ENCODE data around the gene INTS13. TPM values are rescaled to one million over a fixed set of nuclear protein-coding genes. Genes with fewer than 3 reads are reported as not detected.

The INTS13 gene
- total and polyA plus RNA-seq, 2 experiments from 2014 or later: 28.9 to 31.6 TPM

GRCh38 chr12:26884765-26885576 lies 52.8 kb downstream of the INTS13 start:
- 7% methylated on average over 16 of the region's 16 CpGs for WGBS, 2 experiments (ENCODE audit: low coverage in 1 of 2, low lambda C conversion rate in 2 of 2, missing lambda C conversion rate in 2 of 2)
- Histone ChIP-seq H3K9me3 (ENCODE audit: low read depth) (no peaks in the 10 kb centered on the region), H3K4me2 (ENCODE audit: unreplicated experiment) (peak overlapping the region; percentile 65), H3K27me3 (replicated peaks; ENCODE audit: insufficient read depth) (no peaks in the 10 kb centered on the region; the same call in 1 of the 2 replicates), H3K4me3 (no peak overlapping the region), H2AFZ (no peak overlapping the region), H3K27ac (no peak overlapping the region), H3K9ac (no peak overlapping the region), H4K20me1 (ENCODE audit: insufficient read depth) (no peaks in the 10 kb centered on the region), H3K4me1 (ENCODE audit: insufficient read depth) (no peaks in the 10 kb centered on the region), H3K36me3 (ENCODE audit: low read depth) (no peaks in the 10 kb centered on the region), H3K79me2 (ENCODE audit: insufficient read depth) (no peaks in the 10 kb centered on the region), H3F3A (ENCODE audit: insufficient read depth) (peaks cover 6% of the 10 kb centered on the region; the same call in 1 of the 2 replicates), H3K9me2 (ENCODE audit: insufficient read depth) (no peaks in the 10 kb centered on the region)
- peak; percentile 83 for DNase-seq
- TF ChIP-seq EZH2 (IDR thresholded peaks at IDR 0.05; ENCODE audit: insufficient read depth, poor library complexity, severe bottlenecking): no peak
- no peak for TF ChIP-seq EZH2phosphoT487 (IDR thresholded peaks at IDR 0.05; ENCODE audit: insufficient read depth, low read depth)
- in situ Hi-C loops (cut with MboI): no loop called here

DNA sequence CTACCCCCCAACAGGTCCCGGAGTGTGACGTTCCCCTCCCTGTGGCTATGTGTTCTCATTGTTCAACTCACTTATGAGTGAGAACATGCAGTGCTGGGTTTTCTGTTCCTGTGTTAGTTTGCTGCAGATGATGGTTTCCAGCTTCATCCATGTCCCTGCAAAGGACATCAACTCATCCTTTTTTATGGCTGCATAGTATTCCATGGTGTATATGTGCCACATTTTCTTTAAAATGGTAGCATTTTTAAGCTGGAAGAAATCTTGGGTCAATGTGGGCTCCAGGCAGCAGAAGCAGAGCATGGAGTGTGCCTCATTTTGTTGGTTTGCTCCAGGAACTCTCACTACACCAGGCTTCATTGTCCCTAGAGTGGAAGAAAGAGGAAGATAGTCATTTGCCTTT lies 57.2 kb downstream of the INTS13 start:
- WGBS, 2 experiments (ENCODE audit: low coverage in 1 of 2, low lambda C conversion rate in 2 of 2, missing lambda C conversion rate in 2 of 2): 79 to 81% methylated on average over 2 of the region's 2 CpGs
- Histone ChIP-seq H3K9me3 (ENCODE audit: low read depth) (no peaks in the 10 kb centered on the region), H3K27ac (no peak overlapping the region), H2AFZ (no peak overlapping the region), H3F3A (ENCODE audit: insufficient read depth) (no peaks in the 10 kb centered on the region), H3K4me3 (no peak overlapping the region), H3K36me3 (ENCODE audit: low read depth) (no peaks in the 10 kb centered on the region), H3K4me1 (ENCODE audit: insufficient read depth) (no peaks in the 10 kb centered on the region), H3K9me2 (ENCODE audit: insufficient read depth) (no peaks in the 10 kb centered on the region), H3K27me3 (replicated peaks; ENCODE audit: insufficient read depth) (no peaks in the 10 kb centered on the region; the same call in 1 of the 2 replicates), H4K20me1 (ENCODE audit: insufficient read depth) (no peaks in the 10 kb centered on the region), H3K4me2 (ENCODE audit: unreplicated experiment) (no peak overlapping the region), H3K9ac (no peak overlapping the region), H3K79me2 (ENCODE audit: insufficient read depth) (no peaks in the 10 kb centered on the region)
- in situ Hi-C loops (cut with MboI): no loop called here
- TF ChIP-seq EZH2 (IDR thresholded peaks at IDR 0.05; ENCODE audit: insufficient read depth, poor library complexity, severe bottlenecking): no peak
- no peak for TF ChIP-seq EZH2phosphoT487 (IDR thresholded peaks at IDR 0.05; ENCODE audit: insufficient read depth, low read depth)
- DNase-seq: no peak

DNA sequence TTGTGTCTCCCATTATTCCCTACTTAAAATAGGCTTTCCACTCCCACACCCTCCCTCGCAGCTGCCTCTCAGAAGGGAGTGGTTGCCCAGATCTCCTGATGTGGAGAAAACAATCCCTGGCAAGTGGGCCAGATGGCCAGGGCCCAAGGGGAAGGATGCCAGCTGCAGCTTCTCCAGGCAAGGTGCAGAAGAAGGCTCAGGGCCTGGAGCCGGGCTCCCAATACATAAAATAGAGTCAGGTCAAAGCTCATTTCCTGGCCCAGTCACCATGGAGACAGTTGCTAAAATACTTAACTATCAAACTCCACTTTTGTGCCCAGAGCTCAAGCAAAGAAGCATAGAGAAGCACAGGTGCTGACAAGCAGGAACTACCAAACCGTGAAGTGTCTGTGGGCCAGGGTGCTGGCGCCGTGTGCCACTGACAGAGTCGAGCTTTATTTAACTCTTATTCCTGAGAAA lies 59.1 kb downstream of the INTS13 start:
- Histone ChIP-seq H2AFZ (no peak overlapping the region), H3K9me3 (ENCODE audit: low read depth) (no peaks in the 10 kb centered on the region), H3K27ac (no peak overlapping the region), H3F3A (ENCODE audit: insufficient read depth) (no peaks in the 10 kb centered on the region), H3K36me3 (ENCODE audit: low read depth) (no peaks in the 10 kb centered on the region), H3K9ac (no peak overlapping the region), H3K79me2 (ENCODE audit: insufficient read depth) (no peaks in the 10 kb centered on the region), H3K27me3 (replicated peaks; ENCODE audit: insufficient read depth) (no peaks in the 10 kb centered on the region; the same call in 1 of the 2 replicates), H3K4me2 (ENCODE audit: unreplicated experiment) (no peak overlapping the region), H3K4me3 (no peak overlapping the region), H4K20me1 (ENCODE audit: insufficient read depth) (no peaks in the 10 kb centered on the region), H3K4me1 (ENCODE audit: insufficient read depth) (no peaks in the 10 kb centered on the region), H3K9me2 (ENCODE audit: insufficient read depth) (no peaks in the 10 kb centered on the region)
- WGBS, 2 experiments (ENCODE audit: low coverage in 1 of 2, low lambda C conversion rate in 2 of 2, missing lambda C conversion rate in 2 of 2): 23 to 31% methylated on average over 6 of the region's 6 CpGs
- TF ChIP-seq EZH2 (IDR thresholded peaks at IDR 0.05; ENCODE audit: insufficient read depth, poor library complexity, severe bottlenecking): no peak
- no peak for TF ChIP-seq EZH2phosphoT487 (IDR thresholded peaks at IDR 0.05; ENCODE audit: insufficient read depth, low read depth)
- DNase-seq: no peak
- in situ Hi-C loops (cut with MboI): no loop called here

DNA sequence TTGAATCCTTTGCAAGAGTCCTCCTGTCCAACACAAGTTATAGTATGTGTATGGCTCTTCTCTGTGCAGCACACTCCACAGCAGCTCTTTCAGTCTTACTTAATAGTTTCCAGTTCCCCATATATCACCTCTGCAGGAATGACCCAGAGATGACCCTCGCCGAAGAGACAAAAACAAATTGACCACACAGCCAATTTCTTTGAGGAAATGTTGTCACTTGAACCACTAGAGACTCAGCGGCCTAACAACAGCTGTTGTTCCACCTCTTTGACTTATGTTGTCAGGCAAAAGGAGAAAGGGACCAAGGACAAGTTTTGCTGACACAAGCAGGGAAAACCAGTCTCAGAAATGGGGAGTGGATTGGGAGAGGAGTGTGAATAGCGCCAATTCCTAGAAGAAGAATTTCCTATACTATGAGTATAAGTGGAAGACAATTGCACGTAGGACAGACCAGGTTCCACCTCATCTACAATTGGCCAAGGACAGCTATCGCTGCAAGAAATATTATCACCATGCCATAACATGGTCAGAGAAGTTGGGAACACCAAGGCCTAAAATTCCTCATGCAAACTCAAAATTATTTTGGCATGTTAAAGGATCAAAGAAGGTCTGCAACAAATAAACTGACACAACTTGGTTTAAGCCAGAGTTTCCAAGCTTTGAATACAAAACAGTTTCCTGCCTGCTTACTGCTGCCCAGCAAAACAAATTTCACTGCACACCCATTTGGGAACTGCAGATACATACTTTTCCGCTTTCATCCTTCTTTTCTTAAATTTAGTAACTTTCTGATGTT lies 63.1 kb downstream of the INTS13 start:
- Histone ChIP-seq H3K4me3 (no peak overlapping the region), H3K27me3 (replicated peaks; ENCODE audit: insufficient read depth) (0 out of 2 replicates have a peak, but pooled peaks cover 5% of the 10 kb centered on the region), H2AFZ (no peak overlapping the region), H3K36me3 (ENCODE audit: low read depth) (no peaks in the 10 kb centered on the region), H3F3A (ENCODE audit: insufficient read depth) (no peaks in the 10 kb centered on the region), H3K79me2 (ENCODE audit: insufficient read depth) (no peaks in the 10 kb centered on the region), H3K4me1 (ENCODE audit: insufficient read depth) (0 out of 2 replicates have a peak, but pooled peaks cover 6% of the 10 kb centered on the region), H3K9me3 (ENCODE audit: low read depth) (no peaks in the 10 kb centered on the region), H3K9me2 (ENCODE audit: insufficient read depth) (no peaks in the 10 kb centered on the region), H3K4me2 (ENCODE audit: unreplicated experiment) (no peak overlapping the region), H3K9ac (no peak overlapping the region), H3K27ac (no peak overlapping the region), H4K20me1 (ENCODE audit: insufficient read depth) (no peaks in the 10 kb centered on the region)
- no peak for DNase-seq
- TF ChIP-seq EZH2phosphoT487 (IDR thresholded peaks at IDR 0.05; ENCODE audit: insufficient read depth, low read depth) (no peak), EZH2 (IDR thresholded peaks at IDR 0.05; ENCODE audit: insufficient read depth, poor library complexity, severe bottlenecking) (no peak)
- in situ Hi-C loops (cut with MboI): no loop called here
- 52 to 57% methylated on average over 7 of the region's 7 CpGs for WGBS, 2 experiments (ENCODE audit: low coverage in 1 of 2, low lambda C conversion rate in 2 of 2, missing lambda C conversion rate in 2 of 2)
